G401 (cell line): ENCODE results near the gene PHACTR3. TPM values are rescaled to one million over a fixed set of nuclear protein-coding genes. Genes with fewer than 3 reads are reported as not detected.
"Not testable (repeated sequence)": the region's sequence is repeated elsewhere in the genome, so short reads cannot be mapped to it uniquely, and the experiment has no call there.

Source experiments
- DNase-seq: peaks from one replicate; pipeline ENCODE4 v3.0.0-alpha.2; 2015; ENCODE audit warnings: low spot score
- in situ Hi-C: cut with HindIII; loops from 2 replicates; pipeline ENCODE4 v1.10.0; 2016; ENCODE audit warnings: low sequenced_read_pairs, mixed read lengths
- total RNA-seq: library from RNA; depleted of rRNA; stranded (reverse); fragments of >200 nt; shearing (Covaris generic); gene quantifications from 2 replicates; pipeline ENCODE4 v1.2.3, GENCODE V29; 2014

PHACTR3 gene
- total RNA-seq, 1 experiment from 2014 or later: not detected

DNA sequence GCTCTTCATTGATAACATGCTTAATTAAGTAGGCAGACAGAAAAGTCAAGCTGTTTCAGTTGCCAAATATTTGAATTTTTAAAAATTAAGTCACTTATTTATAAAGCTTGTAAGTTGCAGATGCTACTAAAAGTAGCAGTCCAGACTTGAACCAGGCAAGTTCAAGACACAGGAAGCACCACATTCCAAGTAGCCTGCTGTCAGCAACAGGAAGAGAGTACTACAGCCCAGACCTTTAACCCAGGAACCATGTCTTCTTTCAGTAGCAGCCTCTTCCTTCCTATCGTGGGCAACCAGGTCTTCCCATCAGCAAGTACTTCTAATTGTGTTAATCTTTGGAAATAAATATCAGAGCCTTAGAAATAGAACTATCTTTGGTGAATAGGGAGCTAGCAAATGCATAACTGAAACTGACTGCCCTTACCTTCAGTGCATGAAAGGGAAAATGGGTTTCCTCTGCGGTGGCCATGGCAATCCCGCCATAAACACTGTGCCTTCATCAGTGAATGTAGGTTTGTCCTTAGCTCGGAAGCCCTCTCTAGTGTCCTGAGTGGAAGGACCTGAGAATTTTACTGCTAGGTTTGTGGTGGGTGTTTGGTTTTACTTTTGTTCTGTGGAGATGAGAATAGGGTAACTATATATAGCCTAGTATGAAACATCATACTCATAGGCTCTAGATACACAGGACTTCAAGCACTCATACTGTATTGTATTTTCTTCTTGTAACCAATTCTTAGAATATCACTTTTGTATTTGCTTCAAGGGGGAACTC, 233.5 kb downstream of the PHACTR3 start:
- in situ Hi-C loops: no loop called here
- DNase-seq: no peak

DNA sequence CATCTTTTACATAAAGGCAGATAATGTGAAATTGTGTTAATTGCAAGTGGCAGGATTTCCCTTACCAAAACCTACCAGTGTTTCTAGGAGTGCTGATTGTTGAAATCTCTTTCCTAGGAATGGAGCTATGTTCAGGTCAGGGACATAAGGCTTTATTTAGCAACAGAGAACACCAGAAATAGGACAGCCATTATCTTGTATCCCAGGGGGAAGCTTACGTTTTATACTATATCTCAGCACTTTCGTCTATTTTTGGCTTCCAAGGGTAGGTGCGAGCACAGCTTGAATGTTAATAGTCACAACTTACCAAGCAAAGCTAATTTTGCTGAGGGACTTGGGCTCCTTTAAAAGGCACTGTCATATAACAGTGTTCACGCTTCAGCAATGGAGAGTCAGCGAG, 235.1 kb downstream of the PHACTR3 start:
- no peak for DNase-seq
- in situ Hi-C loops: no loop called here

DNA sequence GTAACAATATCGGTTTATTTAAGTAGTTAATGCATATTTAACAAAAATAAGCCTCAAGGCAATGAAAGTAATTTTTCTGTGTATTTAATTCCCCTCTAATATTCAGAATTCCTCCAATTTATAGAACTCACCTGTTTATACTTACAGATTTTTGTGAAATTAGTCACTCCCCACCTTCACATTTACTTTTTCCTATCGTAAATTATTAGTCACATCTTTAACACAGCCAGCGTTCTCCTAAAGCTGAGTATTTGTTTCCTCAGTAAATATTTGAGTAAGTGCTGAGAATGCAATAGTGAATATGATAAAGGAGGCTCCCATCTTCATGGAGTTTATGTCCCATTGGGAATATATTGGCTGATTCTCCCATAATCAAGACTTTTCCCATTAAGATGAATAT, 241.1 kb downstream of the PHACTR3 start:
- in situ Hi-C loops: no loop called here
- no peak for DNase-seq

DNA sequence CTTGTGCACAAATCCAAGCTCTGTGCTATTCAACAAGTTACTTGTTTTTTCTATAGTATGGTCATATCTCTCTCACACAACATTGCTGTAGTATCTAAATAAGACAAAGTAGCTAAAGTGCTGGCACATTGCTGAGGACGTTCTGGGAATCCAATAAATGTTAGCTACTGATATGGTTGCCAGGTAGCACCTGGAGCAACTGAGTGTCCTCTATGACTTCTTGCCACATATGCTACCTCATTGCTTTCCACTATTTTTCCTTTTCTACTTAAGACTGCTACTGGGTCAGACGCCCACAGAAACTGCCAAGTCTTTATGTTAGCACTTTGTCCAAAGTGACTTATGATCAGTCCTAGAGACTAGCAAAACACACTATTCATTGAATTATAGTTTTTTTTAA, 243.8 kb downstream of the PHACTR3 start:
- no peak for DNase-seq
- in situ Hi-C loops: no loop called here

GRCh38 chr20:59850018-59850641, 245.8 kb downstream of the PHACTR3 start:
- in situ Hi-C loops: no loop called here
- DNase-seq: peak; percentile 63

- in situ Hi-C loops, DNase-seq: not testable (repeated sequence)
Measured at GRCh38 chr20:59856526-59856925, 252.2 kb downstream of the PHACTR3 start.

- DNase-seq, in situ Hi-C loops: not testable (repeated sequence)
Measured at GRCh38 chr20:59856941-59857340, 252.6 kb downstream of the PHACTR3 start.

DNA sequence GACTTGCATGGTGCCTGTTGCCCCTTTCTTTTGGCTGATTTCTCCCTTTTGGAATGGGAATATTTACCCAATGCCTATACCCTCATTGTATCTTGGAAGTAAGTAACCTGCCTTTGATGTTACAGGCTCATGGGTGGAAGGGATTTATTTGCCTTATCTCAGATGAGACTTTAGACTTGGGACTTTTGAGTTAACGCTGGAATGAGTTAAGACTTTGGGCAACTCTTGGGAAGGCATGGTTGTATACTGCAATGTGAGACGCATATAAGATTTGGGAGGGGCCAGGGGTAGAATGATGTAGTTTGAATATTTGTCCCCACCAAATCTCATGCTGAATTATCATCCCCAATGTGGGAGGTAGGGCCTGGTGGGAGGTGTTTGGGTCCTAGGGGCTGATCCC, 253.6 kb downstream of the PHACTR3 start:
- in situ Hi-C loops: no loop called here
- DNase-seq: no peak

GRCh38 chr20:59858425-59858824, 254.1 kb downstream of the PHACTR3 start:
- DNase-seq: no peak
- in situ Hi-C loops: no loop called here

DNA sequence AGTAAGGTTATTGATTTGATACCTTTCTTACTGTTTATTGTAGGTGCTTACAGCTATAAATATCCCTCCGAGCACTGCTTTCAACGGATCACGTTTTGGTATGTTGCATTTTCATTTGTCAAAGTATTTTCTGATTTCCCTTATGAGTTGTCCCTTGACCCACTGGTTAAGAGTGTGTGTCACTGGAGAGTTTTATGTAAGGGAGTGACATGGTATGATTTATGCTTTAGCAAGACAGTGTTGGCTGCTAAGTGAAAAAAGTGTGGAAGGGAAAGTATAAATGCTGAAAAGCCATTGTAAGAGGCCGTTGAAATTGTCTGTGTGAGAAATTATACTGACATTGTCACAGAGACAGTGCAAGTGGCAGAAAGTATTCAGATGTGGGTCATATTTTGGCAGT, 257.1 kb downstream of the PHACTR3 start:
- in situ Hi-C loops: no loop called here
- DNase-seq: no peak

DNA sequence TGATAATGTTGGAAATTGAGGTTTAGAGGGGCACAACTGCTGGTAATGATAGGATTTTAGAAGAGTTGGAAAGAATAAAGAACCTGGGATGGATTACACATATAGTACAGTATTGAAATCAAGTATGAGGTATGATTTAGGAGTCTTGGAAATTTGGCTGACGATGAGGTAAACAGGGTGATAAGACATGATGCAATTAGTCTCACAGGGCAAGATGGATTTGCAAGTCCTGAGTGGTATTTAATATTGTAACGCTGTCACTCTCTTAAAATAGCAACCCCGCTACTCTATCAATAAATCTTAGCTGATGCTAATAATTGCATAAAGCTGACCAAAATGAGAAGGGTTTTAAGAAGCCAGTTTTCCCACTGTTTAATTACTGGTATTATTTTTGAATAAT, 258.7 kb downstream of the PHACTR3 start:
- in situ Hi-C loops: no loop called here
- DNase-seq: no peak

GRCh38 chr20:59864726-59865125, 260.4 kb downstream of the PHACTR3 start:
- in situ Hi-C loops: no loop called here
- no peak for DNase-seq

DNA sequence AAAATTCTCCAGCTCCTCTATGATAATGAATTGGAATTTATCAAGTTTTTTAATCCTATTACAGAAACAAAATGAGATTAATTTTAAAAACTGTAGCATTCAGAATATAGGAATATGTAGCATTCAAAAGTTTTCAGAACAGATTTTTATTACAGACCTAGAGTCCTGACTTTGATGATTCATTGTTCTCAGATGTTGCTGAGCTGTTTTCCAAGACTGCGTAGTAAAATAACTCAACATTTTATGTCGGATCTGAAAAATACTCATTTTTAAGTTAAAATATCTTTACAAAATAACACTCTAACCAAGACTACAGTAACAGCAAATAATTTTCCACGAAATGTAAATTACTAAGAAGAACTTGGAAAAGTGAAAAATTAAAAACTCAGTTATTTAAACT, 262.0 kb downstream of the PHACTR3 start:
- in situ Hi-C loops: no loop called here

DNA sequence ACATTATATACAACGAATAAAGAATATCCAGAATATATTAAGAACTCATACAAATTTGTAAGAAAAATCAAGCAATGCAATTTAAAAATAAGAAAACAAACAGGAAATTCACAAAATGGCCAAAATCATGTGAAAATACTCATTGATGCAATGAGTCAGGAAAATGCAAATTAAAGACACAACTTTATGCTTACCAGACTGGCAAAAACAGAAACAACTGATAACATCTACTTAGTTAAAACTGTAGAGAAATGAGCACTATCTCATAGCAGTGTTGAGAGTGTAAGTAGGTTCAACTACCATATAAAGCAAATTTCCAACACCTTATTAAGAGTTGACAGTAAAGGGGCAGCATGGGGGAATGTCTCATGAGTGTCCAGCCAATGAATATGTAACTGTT, 266.8 kb downstream of the PHACTR3 start:
- no peak for DNase-seq
- in situ Hi-C loops: no loop called here

More for the DNA sequence above, 262.0 kb downstream of the PHACTR3 start:
- DNase-seq: no peak

- in situ Hi-C loops: no loop called here
- no peak for DNase-seq
Measured at GRCh38 chr20:59873409-59873808, 269.1 kb downstream of the PHACTR3 start.

GRCh38 chr20:59880198-59880597, 275.9 kb downstream of the PHACTR3 start:
- no peak for DNase-seq
- in situ Hi-C loops: no loop called here

- in situ Hi-C loops: no loop called here
- no peak for DNase-seq
Measured at GRCh38 chr20:59884494-59884893, 280.2 kb downstream of the PHACTR3 start.

GRCh38 chr20:59888050-59888449, 283.7 kb downstream of the PHACTR3 start:
- in situ Hi-C loops: no loop called here
- DNase-seq: no peak

DNA sequence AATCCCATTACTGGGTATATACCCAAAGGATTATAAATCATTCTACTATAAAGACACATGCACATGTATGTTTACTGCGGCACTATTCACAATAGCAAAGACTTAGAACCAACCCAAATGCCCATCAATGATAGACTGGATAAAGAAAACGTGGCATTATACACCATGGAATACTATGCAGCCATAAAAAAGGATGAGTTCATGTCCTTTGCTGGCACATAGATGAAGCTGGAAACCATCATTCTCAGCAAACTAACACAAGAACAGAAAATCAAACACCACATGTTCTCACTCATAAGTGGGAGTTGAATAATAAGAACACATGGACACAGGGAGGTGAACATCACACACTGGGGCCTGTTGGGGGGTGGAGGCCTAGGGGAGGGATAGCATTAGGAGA, 285.7 kb downstream of the PHACTR3 start:
- in situ Hi-C loops, DNase-seq: not testable (repeated sequence)

- in situ Hi-C loops: no loop called here
- peak; percentile 9 for DNase-seq
Measured at GRCh38 chr20:59891581-59891980, 287.2 kb downstream of the PHACTR3 start.

DNA sequence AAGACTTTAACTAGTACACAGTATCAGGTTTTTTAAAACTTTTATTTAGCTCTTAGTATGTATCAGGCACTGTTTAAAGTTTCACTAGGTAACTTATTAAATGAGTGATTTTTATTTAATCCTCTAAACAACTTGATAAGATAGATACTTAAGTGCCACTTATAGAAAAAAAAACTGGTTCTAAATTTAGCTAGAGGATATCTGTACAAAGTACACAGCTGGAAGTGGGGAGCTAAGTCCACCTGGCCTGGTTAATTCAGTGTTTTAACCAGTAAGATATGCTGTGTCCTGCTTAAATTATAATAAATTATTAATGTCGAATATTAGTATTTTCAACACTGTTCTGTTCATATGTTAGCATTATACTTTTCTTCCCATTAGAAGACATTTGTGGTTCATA, 291.6 kb downstream of the PHACTR3 start:
- in situ Hi-C loops: no loop called here
- DNase-seq: no peak
